Fibroblast of skin of abdomen (primary cell): ENCODE measurements around the gene OPCML.

Source experiments
- DNase-seq: peaks from one replicate; pipeline ENCODE4 v3.0.0-alpha.2; 2013

OPCML gene

DNA sequence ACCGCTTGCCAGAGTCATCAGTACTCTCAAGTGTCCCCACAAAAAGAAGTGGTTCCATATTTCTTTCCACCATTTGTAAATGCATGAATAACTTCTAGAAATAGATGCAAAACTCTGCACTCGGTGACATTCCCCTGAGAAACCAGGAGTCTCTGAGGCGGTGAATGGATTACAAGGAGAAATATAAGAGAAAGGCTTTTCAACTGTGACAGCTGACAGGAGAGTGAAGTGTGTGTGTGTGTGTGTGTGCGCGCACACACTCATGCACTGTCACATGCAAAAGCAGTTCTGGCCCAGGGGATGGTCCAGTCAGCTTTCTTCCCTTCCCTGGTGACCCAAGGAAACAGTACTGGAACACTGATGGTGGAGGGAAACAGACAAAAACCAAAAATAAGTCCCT is 710.0 kb downstream of the OPCML start:
- DNase-seq: no peak

DNA sequence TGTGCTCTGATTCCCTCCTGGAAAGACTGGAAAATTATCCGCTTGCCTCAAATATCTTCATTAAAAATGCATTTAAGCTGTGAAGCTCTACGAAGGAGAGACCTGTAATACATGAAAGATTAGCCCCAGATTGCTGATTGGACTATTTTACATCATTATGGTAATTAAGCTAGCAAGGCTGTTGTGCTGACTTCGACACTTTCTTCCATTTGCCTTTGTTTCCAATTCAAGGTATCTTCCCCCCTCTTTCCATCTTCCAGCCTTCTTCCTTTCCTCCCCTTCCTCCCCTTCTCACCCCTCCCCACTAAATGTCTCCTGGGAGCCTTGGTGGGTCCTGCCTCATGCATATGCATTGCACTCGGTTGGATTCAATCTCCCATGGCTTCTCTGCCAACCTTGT is 710.8 kb downstream of the OPCML start:
- no peak for DNase-seq

- DNase-seq: peak; percentile 82
Measured at GRCh38 chr11:132821014-132821413, 711.3 kb downstream of the OPCML start.

DNA sequence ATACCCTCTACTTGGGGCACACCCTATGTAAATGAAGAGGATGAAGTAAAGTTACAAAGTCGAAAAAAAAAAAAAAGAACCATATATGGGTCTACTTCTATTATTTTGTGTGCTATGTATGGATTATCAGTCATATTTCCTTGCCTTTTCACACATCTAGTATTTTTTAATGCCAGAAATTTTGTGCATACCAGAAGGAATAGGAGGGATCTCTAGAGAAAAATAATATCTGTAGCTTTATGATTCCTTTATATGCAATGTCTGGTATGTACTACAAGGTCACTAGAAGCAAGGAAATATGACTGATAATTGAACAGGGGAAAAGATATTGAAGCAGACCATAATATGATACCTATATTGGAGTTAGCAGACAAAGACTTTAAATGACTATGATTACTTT is 713.4 kb downstream of the OPCML start:
- DNase-seq: peak; percentile 52

GRCh38 chr11:132817387-132817786 is 714.9 kb downstream of the OPCML start:
- no peak for DNase-seq

- no peak for DNase-seq
Measured at GRCh38 chr11:132814410-132814809, 717.9 kb downstream of the OPCML start.

DNA sequence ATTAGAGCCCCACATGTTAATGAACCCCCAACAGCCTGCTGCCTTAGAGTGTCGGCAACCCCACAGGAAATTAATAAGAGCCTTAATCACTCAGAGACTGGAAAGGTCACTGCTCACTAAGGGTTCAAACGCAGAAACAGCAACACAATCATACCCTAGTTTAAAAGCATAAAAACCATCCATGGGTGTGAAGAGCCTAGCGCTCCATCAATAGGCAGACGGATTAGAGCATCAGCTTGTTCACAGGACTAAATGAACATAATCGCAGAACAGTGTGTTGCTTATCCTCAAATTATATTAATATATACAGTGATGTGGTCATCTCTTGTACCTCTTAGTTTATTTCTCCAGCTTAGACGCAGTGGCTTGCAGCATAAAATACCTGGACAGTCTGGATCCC is 720.7 kb downstream of the OPCML start:
- DNase-seq: no peak

GRCh38 chr11:132809070-132809469 is 723.2 kb downstream of the OPCML start:
- DNase-seq: no peak

- DNase-seq: peak; percentile 13
Measured at GRCh38 chr11:132804258-132804657, 728.0 kb downstream of the OPCML start.

GRCh38 chr11:132803436-132803835 is 728.9 kb downstream of the OPCML start:
- peak; percentile 58 for DNase-seq

- DNase-seq: no peak
Measured at GRCh38 chr11:132802947-132803346, 729.4 kb downstream of the OPCML start.

- DNase-seq: no peak
Measured at GRCh38 chr11:132793831-132794230, 738.5 kb downstream of the OPCML start.

DNA sequence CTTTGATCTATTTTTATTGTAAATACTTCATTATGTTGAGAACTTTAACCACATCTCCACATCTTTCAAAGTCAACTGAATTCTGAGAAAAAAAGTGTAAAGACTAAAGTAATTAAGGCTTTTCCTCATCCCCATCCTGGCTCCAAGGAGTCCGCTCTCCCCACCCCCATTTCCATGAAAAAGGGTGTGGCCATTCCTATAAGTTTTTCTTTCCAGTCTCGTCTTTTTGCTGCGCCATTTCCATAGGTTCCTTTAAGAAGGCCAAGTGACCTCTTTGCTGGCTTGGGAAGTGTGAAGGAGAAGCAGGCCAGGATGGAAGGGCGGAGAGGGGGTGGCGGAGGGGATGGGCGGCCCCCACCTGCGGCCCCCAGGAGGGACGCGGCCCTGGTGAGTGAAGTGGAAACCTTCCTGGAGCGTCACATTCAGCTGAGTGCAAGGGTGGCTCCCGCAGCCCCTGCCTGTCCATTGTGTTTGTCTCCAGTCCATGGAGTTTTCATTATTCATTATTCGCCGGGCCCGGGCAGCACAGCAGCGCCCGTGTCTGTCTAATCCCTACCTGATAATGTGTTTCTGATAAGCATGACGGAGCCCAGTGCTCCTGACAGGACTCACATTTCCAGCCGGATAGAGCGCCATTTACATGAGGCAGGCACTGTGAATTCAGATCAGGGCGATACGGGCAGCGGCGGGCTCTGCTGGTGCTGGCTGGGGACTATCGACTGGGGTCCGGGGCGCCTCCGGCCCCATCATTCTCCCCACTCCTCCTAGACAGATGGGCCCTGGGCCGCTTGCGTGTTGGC is 739.8 kb downstream of the OPCML start:
- no peak for DNase-seq

GRCh38 chr11:132790971-132791370 is 741.3 kb downstream of the OPCML start:
- no peak for DNase-seq

DNA sequence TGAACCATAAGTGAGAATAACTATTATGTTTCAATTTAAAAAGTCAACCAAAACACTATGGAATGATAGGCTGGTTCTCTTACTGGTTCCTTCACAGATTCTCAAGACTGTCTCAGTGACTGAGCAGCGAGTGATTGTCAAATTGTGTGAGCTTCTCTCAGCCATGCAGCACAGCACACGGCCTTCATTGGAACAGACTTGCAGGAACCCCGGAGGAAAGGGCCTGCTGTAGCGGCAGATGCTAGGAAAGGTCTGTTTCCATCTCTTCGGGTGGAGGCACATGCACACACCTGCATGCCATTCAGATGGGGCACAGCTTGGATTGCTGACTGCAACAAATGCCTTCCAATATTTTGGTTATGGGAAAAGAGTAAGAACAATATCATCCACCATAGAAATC is 741.8 kb downstream of the OPCML start:
- no peak for DNase-seq

DNA sequence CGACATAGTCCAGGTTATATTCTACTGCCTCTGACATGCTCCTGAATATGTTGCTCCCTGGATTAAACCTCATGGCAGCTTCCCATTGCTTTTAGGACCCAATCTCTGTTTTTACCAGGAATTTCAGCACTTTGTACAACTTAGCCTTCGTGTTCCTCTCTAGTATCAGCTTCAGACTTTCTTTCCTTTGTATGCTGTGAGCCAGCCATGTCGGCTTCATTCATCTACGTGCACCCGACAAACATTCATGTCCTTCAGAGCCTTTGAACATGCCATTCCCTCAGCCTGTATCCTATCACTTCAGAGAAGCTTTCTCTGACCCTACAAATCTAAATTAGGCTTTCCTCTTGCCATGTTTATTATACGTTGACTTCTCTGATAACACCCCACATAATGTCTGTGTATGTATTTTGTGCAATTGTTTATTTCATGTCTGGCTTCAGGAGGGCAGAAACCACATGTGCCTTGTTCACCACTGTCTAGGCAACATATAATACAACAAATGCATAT is 743.4 kb downstream of the OPCML start:
- no peak for DNase-seq

- no peak for DNase-seq
Measured at GRCh38 chr11:132785878-132786277, 746.4 kb downstream of the OPCML start.

GRCh38 chr11:132784441-132784840 is 747.9 kb downstream of the OPCML start:
- peak; percentile 39 for DNase-seq

DNA sequence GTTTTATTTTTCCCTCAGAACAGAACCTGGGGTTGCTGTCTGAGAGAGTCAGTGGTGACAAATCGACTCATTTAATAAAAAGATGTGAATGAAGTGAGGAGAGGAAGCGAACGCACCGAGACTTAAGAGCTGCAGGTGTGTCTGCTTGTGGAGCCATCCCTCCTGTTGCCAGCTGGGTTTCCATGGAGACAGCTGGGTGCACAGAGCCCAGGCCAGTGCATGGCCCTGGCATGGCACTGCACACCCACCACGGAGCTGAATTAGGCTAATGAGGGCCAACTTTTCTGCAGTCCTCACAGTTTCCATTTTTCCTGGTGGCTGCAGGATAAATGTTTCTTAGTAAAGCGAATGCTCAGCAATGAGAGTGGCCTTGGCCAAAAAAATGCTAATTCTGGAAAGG is 750.2 kb downstream of the OPCML start:
- DNase-seq: no peak

GRCh38 chr11:132780046-132780445 is 752.3 kb downstream of the OPCML start:
- DNase-seq: no peak

DNA sequence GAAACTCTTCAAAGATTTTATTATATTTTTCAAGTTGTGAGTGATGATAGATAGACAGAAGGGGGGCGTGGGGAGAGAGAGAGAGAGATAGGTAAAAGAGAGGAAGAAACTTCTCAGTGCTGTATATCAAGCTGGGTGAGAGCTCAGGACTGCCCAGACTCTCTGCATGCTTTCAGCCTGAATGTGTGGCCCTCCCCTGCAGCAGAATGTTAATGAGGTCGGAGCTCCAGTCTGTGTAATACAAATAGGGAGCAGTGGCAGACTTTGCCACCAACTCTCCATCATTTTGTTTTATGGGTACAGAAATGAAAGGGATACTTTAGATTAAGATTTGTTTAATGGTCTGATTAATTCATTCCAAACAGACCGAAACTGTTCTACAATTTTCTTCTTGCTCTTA is 752.8 kb downstream of the OPCML start:
- peak; percentile 50 for DNase-seq

GRCh38 chr11:132777067-132777975 is 755.0 kb downstream of the OPCML start:
- no peak for DNase-seq

- no peak for DNase-seq
Measured at GRCh38 chr11:132773751-132774150, 758.5 kb downstream of the OPCML start.
